MM.1S (cell line): ENCODE measurements around the gene MRPL58.

ENCODE experiments used
- EZH2 ChIP-seq: fragments of 300-600 bp; sonication (generic); optimal IDR thresholded peaks from 2 replicates; pipeline ENCODE3; 2017; ENCODE audit warnings: low read depth, mild to moderate bottlenecking, antibody characterized with exemption, low read length, mixed read lengths
- TF ChIP-seq, protein P1 (sequence below): fragments of 300-600 bp; sonication (generic); IDR thresholded peaks from 2 replicates; pipeline ENCODE4 v1.5.1; 2016; ENCODE audit warnings: antibody characterized with exemption, low read length, mixed read lengths

DNA sequence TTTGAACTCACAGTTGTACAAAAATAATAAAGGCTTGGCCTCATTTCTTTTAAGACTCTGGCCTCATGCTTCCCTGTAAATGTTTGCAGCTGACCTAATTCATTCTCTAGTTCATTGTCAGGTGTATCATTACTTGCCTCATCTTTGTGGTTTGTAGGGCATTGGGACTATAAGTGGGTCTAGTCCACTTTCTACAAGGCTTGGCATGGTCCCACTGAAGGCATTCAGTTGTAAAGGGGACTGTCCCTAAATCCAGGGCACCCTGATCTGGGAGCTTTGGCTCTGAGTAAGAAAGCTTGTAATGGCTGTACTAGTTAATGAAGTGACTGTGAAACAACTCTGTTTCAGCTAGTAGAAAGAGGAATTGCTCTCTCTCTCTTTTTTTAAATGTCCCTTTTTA lies 37.2 kb downstream of the MRPL58 start:
- TF ChIP-seq, protein P1, sequence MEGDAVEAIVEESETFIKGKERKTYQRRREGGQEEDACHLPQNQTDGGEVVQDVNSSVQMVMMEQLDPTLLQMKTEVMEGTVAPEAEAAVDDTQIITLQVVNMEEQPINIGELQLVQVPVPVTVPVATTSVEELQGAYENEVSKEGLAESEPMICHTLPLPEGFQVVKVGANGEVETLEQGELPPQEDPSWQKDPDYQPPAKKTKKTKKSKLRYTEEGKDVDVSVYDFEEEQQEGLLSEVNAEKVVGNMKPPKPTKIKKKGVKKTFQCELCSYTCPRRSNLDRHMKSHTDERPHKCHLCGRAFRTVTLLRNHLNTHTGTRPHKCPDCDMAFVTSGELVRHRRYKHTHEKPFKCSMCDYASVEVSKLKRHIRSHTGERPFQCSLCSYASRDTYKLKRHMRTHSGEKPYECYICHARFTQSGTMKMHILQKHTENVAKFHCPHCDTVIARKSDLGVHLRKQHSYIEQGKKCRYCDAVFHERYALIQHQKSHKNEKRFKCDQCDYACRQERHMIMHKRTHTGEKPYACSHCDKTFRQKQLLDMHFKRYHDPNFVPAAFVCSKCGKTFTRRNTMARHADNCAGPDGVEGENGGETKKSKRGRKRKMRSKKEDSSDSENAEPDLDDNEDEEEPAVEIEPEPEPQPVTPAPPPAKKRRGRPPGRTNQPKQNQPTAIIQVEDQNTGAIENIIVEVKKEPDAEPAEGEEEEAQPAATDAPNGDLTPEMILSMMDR = no peak
- no peak for TF ChIP-seq EZH2
